DND-41 (cell line): Measurements from ENCODE around the gene GSTP1.

Experiments
- ATAC-seq: fragments of 200-7000 bp; cut with Tn5 transposase; 3 replicates; pipeline ENCODE4 v1.9.1; 2021; ENCODE audit warnings: low read depth; ENCODE audit not compliant: insufficient read depth
- DNase-seq: peaks from one replicate; pipeline ENCODE4 v3.0.0-alpha.2; 2020
- H2AFZ ChIP-seq: 2 replicates; pipeline ENCODE4 v1.6.0; 2012; ENCODE audit warnings: low read depth, low read length
- H3K27ac ChIP-seq: 2 replicates; pipeline ENCODE4 v1.5.1; 2012; ENCODE audit warnings: low read length, inconsistent platforms
- H3K27me3 ChIP-seq: fragments of 200-600 bp; sonication (generic); 2 replicates; pipeline ENCODE4 v1.6.0; 2012; ENCODE audit warnings: low read length, mild to moderate bottlenecking, inconsistent platforms; ENCODE audit not compliant: insufficient read depth, poor library complexity
- H3K36me3 ChIP-seq: 2 replicates; pipeline ENCODE4 v1.5.1; 2012; ENCODE audit warnings: low read length, inconsistent platforms; ENCODE audit not compliant: insufficient read depth
- H3K4me1 ChIP-seq: 2 replicates; pipeline ENCODE4 v1.5.1; 2012; ENCODE audit warnings: mild to moderate bottlenecking, low read length; ENCODE audit not compliant: insufficient read depth
- H3K4me2 ChIP-seq: 2 replicates; pipeline ENCODE4 v1.6.0; 2012; ENCODE audit warnings: mild to moderate bottlenecking, moderate library complexity, low read length, inconsistent platforms; ENCODE audit not compliant: insufficient read depth
- H3K4me3 ChIP-seq, 2 experiments: fragments of 200-600 bp in 1 of 2; shearing (Covaris generic) in 1 of 2; 2 replicates each; pipeline ENCODE4 v1.5.1; 2012 to 2016; ENCODE audit warnings: inconsistent platforms in 2 of 2, low read length in 2 of 2, mild to moderate bottlenecking in 2 of 2, low read depth in 1 of 2, moderate library complexity in 1 of 2
- H3K79me2 ChIP-seq: 2 replicates; pipeline ENCODE4 v1.6.0; 2012; ENCODE audit warnings: low read length, inconsistent platforms; ENCODE audit not compliant: insufficient read depth
- H3K9ac ChIP-seq: 2 replicates; pipeline ENCODE4 v1.6.0; 2012; ENCODE audit warnings: low read depth, mild to moderate bottlenecking, inconsistent platforms, low read length, moderate library complexity
- H3K9me3 ChIP-seq: 2 replicates; pipeline ENCODE4 v1.5.1; 2012; ENCODE audit warnings: low read length, moderate library complexity, mild to moderate bottlenecking, inconsistent platforms; ENCODE audit not compliant: insufficient read depth, severe bottlenecking
- H4K20me1 ChIP-seq: 2 replicates; pipeline ENCODE4 v1.6.0; 2012; ENCODE audit warnings: low read length; ENCODE audit not compliant: insufficient read depth
- EZH2 ChIP-seq: IDR thresholded peaks from 3 replicates; pipeline ENCODE4 v1.6.1; 2012; ENCODE audit warnings: borderline replicate concordance, low read depth, mild to moderate bottlenecking, moderate library complexity, low read length, inconsistent platforms; ENCODE audit not compliant: severe bottlenecking
- TF ChIP-seq, protein P1 (sequence below): IDR thresholded peaks from 2 replicates; pipeline ENCODE4 v1.5.1; 2012; ENCODE audit warnings: borderline replicate concordance, low read length, moderate library complexity, mild to moderate bottlenecking; ENCODE audit not compliant: poor library complexity, severe bottlenecking; ENCODE audit errors: extremely low read depth

The GSTP1 gene

DNA sequence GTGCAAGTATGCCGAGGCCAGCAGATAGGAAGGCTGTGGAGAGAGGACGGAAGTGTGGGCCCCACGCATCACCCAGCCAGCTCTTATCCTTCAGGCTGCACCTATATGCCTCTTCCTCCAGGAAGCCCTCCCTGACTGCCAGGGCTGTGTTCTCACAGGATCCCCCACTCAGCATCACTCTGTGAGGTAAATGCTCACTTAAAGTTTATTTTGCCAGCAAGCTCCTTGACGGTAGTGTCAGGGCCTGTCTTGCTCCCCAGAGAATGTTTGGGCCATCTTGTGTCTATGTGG, 51.6 kb downstream of the GSTP1 start:
- Histone ChIP-seq H3K4me2 (no peak overlapping the region), H3K36me3 (no peaks in the 10 kb centered on the region), H3K4me3 (no peak overlapping the region), H2AFZ (no peak overlapping the region), H3K79me2 (peaks cover 6% of the 10 kb centered on the region; the same call in 1 of the 2 replicates), H3K9me3 (no peaks in the 10 kb centered on the region), H3K27ac (no peak overlapping the region), H4K20me1 (no peaks in the 10 kb centered on the region), H3K4me1 (peaks cover 23% of the 10 kb centered on the region), H3K9ac (no peak overlapping the region), H3K27me3 (no peaks in the 10 kb centered on the region)
- DNase-seq (no peak), ATAC-seq (no peak)
- TF ChIP-seq EZH2 = no peak
- TF ChIP-seq, protein P1, sequence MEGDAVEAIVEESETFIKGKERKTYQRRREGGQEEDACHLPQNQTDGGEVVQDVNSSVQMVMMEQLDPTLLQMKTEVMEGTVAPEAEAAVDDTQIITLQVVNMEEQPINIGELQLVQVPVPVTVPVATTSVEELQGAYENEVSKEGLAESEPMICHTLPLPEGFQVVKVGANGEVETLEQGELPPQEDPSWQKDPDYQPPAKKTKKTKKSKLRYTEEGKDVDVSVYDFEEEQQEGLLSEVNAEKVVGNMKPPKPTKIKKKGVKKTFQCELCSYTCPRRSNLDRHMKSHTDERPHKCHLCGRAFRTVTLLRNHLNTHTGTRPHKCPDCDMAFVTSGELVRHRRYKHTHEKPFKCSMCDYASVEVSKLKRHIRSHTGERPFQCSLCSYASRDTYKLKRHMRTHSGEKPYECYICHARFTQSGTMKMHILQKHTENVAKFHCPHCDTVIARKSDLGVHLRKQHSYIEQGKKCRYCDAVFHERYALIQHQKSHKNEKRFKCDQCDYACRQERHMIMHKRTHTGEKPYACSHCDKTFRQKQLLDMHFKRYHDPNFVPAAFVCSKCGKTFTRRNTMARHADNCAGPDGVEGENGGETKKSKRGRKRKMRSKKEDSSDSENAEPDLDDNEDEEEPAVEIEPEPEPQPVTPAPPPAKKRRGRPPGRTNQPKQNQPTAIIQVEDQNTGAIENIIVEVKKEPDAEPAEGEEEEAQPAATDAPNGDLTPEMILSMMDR = no peak
